ENCODE results near the gene AOC1. TPM values are rescaled to one million over a fixed set of nuclear protein-coding genes. Genes with fewer than 3 reads are reported as not detected.

AOC1 gene
- total RNA-seq, 2 experiments from 2014 or later = not detected

DNA sequence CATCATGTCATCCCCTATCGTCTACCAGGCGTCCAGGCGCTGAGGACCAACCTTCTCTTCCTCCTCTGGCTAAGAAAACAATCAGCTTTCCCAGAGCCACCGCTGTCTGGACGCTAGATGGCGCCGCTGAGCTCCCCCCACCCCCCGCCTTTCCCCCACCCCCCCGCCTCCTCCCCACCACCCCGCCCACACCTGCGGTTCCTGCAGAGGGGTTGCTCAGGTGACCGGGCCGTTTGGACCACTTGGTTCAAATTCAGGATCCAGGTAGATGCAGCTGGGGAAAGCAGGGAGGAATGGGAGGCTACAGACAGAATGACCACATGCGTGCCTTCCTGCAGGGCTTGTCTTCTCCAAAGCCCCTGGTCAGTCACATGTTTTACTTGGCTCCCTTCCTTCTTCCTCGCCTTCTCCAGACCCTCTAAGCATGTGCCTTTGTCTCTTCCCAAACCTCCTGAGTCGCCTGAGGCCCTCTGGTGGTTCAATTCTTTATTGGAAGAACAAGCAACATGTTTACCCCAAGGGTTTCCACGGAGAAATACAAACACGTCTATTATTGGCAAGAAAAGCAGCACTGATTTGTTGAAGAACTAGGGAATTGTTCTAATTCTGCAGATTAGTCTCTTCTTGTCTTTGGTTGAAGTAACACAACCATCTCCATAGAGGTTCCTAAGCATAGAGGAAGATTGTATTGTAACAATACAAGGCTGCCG lies 24.7 kb downstream of the AOC1 start:
- intact Hi-C loops (cut with micrococcal nuclease; ENCODE audit: unreplicated experiment) = loop anchor here (2.0 kb wide), 2 partner anchors 18 to 112 kb away; no protein-coding TSS in a partner anchor
- Histone ChIP-seq H3K9me2 (ENCODE audit: insufficient read depth, low read length) (no peaks in the 10 kb centered on the region), H3K27ac (ENCODE audit: low read depth, low read length, poor library complexity, severe bottlenecking) (no peak overlapping the region), H3K9me3 (ENCODE audit: low read length) (peaks cover 22% of the 10 kb centered on the region), H3K79me2 (ENCODE audit: insufficient read depth, low read depth, low read length) (no peaks in the 10 kb centered on the region), H3K4me1 (ENCODE audit: insufficient read depth, low read length, poor library complexity, severe bottlenecking) (peaks cover 17% of the 10 kb centered on the region), H3K36me3 (ENCODE audit: insufficient read depth, low read length) (no peaks in the 10 kb centered on the region), H4K20me1 (ENCODE audit: insufficient read depth, low read length) (no peaks in the 10 kb centered on the region), H2AFZ (ENCODE audit: low read length) (peak overlapping the region; percentile 39), H3K4me3 (ENCODE audit: low read depth, low read length, poor library complexity, severe bottlenecking) (no peak overlapping the region), H3K4me2 (ENCODE audit: low read length) (peak overlapping the region; percentile 56)
- TF ChIP-seq EZH2phosphoT487 (IDR thresholded peaks at IDR 0.05; ENCODE audit: borderline replicate concordance, low read depth, low read length) (no peak), CTCF (conservative IDR thresholded peaks at IDR 0.05; ENCODE audit: low read length) (peak; percentile 69)
- BruUV-seq (replicated peaks) = no TSS peak
- CTCF ChIA-PET (ENCODE audit: unreplicated experiment) = no interaction called here
- POLR2A ChIA-PET = interaction anchor here (0.6 kb wide), 1 partner anchor 208 kb away, joined by 3 read pairs; no protein-coding TSS in a partner anchor
- DNase-seq (ENCODE audit: low spot score) = peak; percentile 62

DNA sequence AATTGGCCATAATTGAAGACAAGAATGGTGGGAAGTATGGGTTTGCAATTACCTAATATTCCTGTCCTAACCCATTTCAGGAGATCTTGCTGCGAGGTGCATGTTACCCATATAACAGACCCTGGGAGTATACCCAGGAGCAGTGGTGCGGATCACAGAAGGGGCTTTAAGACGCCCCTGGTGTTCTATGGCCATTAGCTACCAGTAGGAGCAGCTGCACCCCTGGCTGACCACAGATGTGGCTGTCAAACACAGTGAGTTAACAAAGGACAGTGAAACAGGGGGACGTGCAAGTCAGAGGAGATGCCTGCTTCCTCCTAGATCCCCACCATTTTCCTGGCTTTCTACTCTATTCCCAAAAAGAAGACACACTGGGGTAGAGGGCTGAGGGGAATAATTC lies 25.2 kb downstream of the AOC1 start:
- Histone ChIP-seq H3K4me2 (ENCODE audit: low read length) (no peak overlapping the region), H3K36me3 (ENCODE audit: insufficient read depth, low read length) (no peaks in the 10 kb centered on the region), H3K9me2 (ENCODE audit: insufficient read depth, low read length) (no peaks in the 10 kb centered on the region), H4K20me1 (ENCODE audit: insufficient read depth, low read length) (no peaks in the 10 kb centered on the region), H3K79me2 (ENCODE audit: insufficient read depth, low read depth, low read length) (no peaks in the 10 kb centered on the region), H3K27ac (ENCODE audit: low read depth, low read length, poor library complexity, severe bottlenecking) (no peak overlapping the region), H3K4me3 (ENCODE audit: low read depth, low read length, poor library complexity, severe bottlenecking) (no peak overlapping the region), H2AFZ (ENCODE audit: low read length) (no peak overlapping the region; the same call in 1 of the 2 replicates), H3K9me3 (ENCODE audit: low read length) (peaks cover 27% of the 10 kb centered on the region; the same call in 1 of the 2 replicates), H3K4me1 (ENCODE audit: insufficient read depth, low read length, poor library complexity, severe bottlenecking) (peaks cover 17% of the 10 kb centered on the region)
- no peak for TF ChIP-seq EZH2phosphoT487 (IDR thresholded peaks at IDR 0.05; ENCODE audit: borderline replicate concordance, low read depth, low read length)
- no peak for TF ChIP-seq CTCF (conservative IDR thresholded peaks at IDR 0.05; ENCODE audit: low read length)
- POLR2A ChIA-PET = interaction anchor here (0.5 kb wide), 1 partner anchor 519 kb away, joined by 3 read pairs; no protein-coding TSS in a partner anchor
- no peak for DNase-seq (ENCODE audit: low spot score)
- CTCF ChIA-PET (ENCODE audit: unreplicated experiment) = interaction anchor here (0.7 kb wide), 1 partner anchor 21 kb away, joined by 4 read pairs; no protein-coding TSS in a partner anchor
- no TSS peak for BruUV-seq (replicated peaks)
- intact Hi-C loops (cut with micrococcal nuclease; ENCODE audit: unreplicated experiment) = loop anchor here (2.0 kb wide), 2 partner anchors 17 to 111 kb away; no protein-coding TSS in a partner anchor

- no peak overlapping the region for H3K4me2 ChIP-seq (ENCODE audit: low read length)
- no peak overlapping the region for H3K4me3 ChIP-seq (ENCODE audit: low read depth, low read length, poor library complexity, severe bottlenecking)
- ChIA-PET CTCF (ENCODE audit: unreplicated experiment) (no interaction called here), POLR2A (interaction anchor here (0.8 to 1.6 kb wide), 3 partner anchors 12 to 30 kb away, joined by 3 to 5 read pairs (median 3); no protein-coding TSS in a partner anchor)
- intact Hi-C loops (cut with micrococcal nuclease; ENCODE audit: unreplicated experiment) = no loop called here
- H3K4me1 ChIP-seq (ENCODE audit: insufficient read depth, low read length, poor library complexity, severe bottlenecking) = peaks cover 17% of the 10 kb centered on the region
- H3K27ac ChIP-seq (ENCODE audit: low read depth, low read length, poor library complexity, severe bottlenecking) = no peak overlapping the region
- no peaks in the 10 kb centered on the region for H3K9me2 ChIP-seq (ENCODE audit: insufficient read depth, low read length)
- no TSS peak for BruUV-seq (replicated peaks)
- no peaks in the 10 kb centered on the region for H3K36me3 ChIP-seq (ENCODE audit: insufficient read depth, low read length)
- DNase-seq (ENCODE audit: low spot score) = no peak
- TF ChIP-seq EZH2phosphoT487 (IDR thresholded peaks at IDR 0.05; ENCODE audit: borderline replicate concordance, low read depth, low read length) (no peak), CTCF (conservative IDR thresholded peaks at IDR 0.05; ENCODE audit: low read length) (no peak)
- no peaks in the 10 kb centered on the region for H4K20me1 ChIP-seq (ENCODE audit: insufficient read depth, low read length)
- no peaks in the 10 kb centered on the region for H3K79me2 ChIP-seq (ENCODE audit: insufficient read depth, low read depth, low read length)
- H3K9me3 ChIP-seq (ENCODE audit: low read length) = peaks cover 31% of the 10 kb centered on the region; the same call in 1 of the 2 replicates
- H2AFZ ChIP-seq (ENCODE audit: low read length) = no peak overlapping the region
These were observed 27.0 kb downstream of the AOC1 start for GRCh38 chr7:150879345-150879744.

Measured in OCI-LY7 (cell line).